VCaP (cell line): Measurements from ENCODE around the gene VEGFC.

ENCODE experiments used
- H3K27ac ChIP-seq: fragments of 450-650 bp; 2 replicates; pipeline ENCODE4 v1.5.1; 2017
- CTCF ChIP-seq: fragments of 450-650 bp; conservative IDR thresholded peaks from 2 replicates; pipeline ENCODE4 v1.5.1; 2017; ENCODE audit warnings: mild to moderate bottlenecking, moderate library complexity

The VEGFC gene

DNA sequence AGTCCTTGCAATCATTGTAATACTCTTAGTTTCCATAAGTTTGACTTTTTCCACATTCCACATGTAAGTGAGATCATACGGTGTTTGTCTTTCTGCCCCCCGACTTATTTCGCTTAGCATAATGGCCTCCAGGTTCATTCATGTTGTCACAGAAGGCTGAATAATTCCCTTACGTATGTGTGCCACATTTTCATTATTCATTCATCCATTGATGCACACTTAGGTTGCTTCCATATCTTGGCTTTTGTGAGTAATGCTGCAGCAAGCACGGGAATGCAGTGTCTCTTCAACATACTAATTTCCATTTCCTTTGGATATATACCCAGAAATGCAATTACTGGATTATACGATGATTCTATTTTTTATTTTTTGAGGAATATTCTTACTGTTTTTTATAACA, 22.0 kb upstream of the VEGFC start:
- TF ChIP-seq CTCF = no peak
- H3K27ac ChIP-seq = no peak overlapping the region

- H3K27ac ChIP-seq = no peak overlapping the region
Observed at GRCh38 chr4:176810481-176811249, 17.9 kb upstream of the VEGFC start.

DNA sequence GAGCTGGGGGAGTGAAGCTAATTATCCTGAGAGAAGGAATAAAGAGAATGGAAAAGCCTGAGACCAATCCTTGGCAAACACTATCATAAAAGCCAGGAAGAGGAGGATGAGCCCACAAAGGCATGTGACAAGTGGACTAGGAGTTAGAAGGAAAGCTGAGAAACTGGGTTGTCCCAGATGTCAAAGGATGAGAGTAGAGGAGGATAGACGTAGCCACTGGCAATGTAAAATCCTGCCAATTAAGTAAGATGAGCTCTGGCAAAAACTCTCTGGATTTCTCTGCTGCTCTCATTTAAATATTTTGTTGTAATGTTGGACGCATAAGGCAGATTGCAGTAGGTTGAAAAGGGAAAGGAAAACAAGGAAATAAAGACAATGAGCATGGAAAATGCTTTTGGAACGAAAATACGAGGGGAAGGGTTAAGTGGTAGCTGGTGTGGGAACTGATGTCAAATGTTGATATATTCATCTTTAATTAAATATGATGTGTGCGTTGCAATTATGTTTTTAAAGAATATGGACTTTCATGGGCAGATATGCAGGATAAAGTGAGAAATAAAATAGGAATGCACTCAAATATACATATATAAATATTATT, 14.2 kb upstream of the VEGFC start:
- H3K27ac ChIP-seq = no peak overlapping the region
- no peak for TF ChIP-seq CTCF

More at GRCh38 chr4:176810481-176811249, 17.9 kb upstream of the VEGFC start:
- TF ChIP-seq CTCF = no peak

DNA sequence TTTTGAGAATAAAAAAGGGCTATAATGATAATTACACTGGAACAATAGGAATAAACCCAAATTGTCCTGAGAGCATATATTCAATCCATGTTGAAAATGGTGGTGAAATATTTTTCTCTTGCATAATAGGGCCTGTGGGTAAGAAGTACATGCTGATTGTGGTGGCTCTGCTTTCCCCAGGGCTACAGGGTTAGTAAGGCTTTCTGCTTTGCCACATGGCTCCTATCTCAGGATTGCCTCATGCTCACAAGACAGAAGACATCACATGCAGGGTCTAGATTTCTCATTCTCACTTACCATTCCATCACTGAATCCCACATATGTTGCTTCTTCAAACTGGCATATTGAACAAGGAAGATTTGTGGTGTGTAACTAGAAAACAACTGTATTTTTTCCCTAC, 12.4 kb upstream of the VEGFC start:
- no peak overlapping the region for H3K27ac ChIP-seq
- no peak for TF ChIP-seq CTCF

GRCh38 chr4:176800891-176801534, 8.3 kb upstream of the VEGFC start:
- TF ChIP-seq CTCF = no peak
- H3K27ac ChIP-seq = no peak overlapping the region

DNA sequence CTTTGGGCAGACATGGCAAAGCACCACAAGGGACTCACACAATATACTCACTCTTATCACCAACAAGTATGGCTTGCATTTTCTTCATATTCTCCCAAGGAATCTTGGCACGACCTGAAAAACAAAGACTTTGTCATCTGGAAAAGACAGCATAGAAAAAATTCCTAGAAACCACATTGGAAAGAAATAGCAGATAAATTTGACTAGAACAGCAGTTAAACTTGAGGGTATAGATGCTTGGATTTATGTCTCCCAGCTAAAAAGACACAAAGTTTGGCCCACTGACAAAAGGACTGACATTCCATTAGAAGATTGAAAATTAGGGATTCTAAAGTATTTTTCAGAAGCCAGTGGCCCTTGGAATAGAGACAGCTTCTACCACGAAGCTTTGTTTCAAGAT, 6.9 kb upstream of the VEGFC start:
- H3K27ac ChIP-seq = no peak overlapping the region
- TF ChIP-seq CTCF = no peak

DNA sequence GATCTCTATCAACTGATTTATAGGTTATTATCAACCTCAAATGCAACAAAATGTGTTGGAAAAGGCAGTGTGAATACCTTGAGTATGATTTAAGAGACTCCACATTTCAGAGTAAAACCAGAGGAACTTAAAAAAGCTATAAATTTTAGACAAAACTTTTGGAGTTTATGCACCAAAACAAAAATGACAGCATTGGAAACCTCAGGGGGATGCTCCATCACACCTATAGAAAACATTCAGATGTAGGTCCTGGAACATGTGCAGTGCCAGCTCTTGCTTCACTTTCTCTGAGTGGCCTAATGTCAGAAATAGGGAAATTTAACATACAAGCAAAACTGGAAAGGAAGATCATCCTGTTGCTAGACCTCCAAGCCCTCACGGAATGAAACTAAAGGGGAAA, 5.8 kb upstream of the VEGFC start:
- no peak overlapping the region for H3K27ac ChIP-seq

More for the DNA sequence above, 5.8 kb upstream of the VEGFC start:
- TF ChIP-seq CTCF = no peak
